Measurements from ENCODE around the gene RHAG. TPM values are rescaled to one million over a fixed set of nuclear protein-coding genes. Genes with fewer than 3 reads are reported as not detected.

RHAG gene
- total and polyA plus RNA-seq, 2 of the 8 experiments (the other 6 are each of a cell fraction or from before 2014, with no cell fraction given), result not detected

DNA sequence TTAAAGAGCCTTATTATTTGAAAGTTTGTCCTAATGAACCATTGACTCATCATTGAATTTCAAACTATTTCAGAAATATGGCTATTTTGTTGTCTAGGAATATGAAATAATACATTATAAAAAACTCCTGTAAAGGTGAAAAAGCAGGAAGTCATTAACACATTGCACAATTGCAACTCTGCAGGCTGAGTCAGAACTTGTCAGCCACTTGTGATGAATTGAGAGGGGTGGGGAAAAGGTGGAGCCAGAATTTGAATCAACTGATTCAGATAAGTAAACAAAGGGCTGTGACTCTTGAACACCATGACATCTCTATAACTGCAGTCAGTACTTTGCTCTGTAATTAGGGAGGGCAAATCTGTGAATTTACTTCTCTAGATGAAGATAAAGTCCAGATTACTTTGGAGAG is 80.2 kb downstream of the RHAG start:
- peaks cover 0 to 20% of the 10 kb centered on the region in 2 experiments; a peak in 2 of 4 replicates for H3K79me2 ChIP-seq (ENCODE audit: control insufficient read depth in 1 of 2, insufficient read depth in 2 of 2, low read length in 2 of 2)
- no peaks in the 10 kb centered on the region for H3K79me1 ChIP-seq (ENCODE audit: low read depth, low read length)
- no peak overlapping the region for H2BK12ac ChIP-seq (ENCODE audit: low read depth, low read length)
- no peak overlapping the region for H2AFZ ChIP-seq (ENCODE audit: low read length)
- no peak overlapping the region for H2BK5ac ChIP-seq (ENCODE audit: low read depth, low read length)
- H3K18ac ChIP-seq (ENCODE audit: extremely low read depth, low read length), result no peak overlapping the region
- H4K20me1 ChIP-seq (replicated peaks in 1 of 2; ENCODE audit: control insufficient read depth in 1 of 2, insufficient read depth in 2 of 2, low read length in 2 of 2), result peaks cover 2 to 7% of the 10 kb centered on the region in 2 experiments
- no peak overlapping the region for H3K56ac ChIP-seq (replicated peaks; ENCODE audit: insufficient read length, low read depth, low read length)
- peaks cover 0 to 7% (median 2%) of the 10 kb centered on the region in 4 experiments; a peak in 3 of 7 replicates for H3K4me1 ChIP-seq (replicated peaks in 1 of 4; ENCODE audit: control insufficient read depth in 3 of 4, insufficient read depth in 4 of 4, low read length in 3 of 4)
- no peak overlapping the region for H3K23ac ChIP-seq (ENCODE audit: insufficient read length)
- no peak overlapping the region for H4K8ac ChIP-seq (ENCODE audit: extremely low read depth, insufficient read depth, low read length)
- POLR2A ChIA-PET (ENCODE audit: partially characterized antibody), result no interaction called here
- H2BK20ac ChIP-seq (ENCODE audit: low read length), result no peak overlapping the region
- FAIRE-seq (no peak), DNase-seq (ENCODE audit: low read depth in 1 of 2, low spot score in 2 of 2) (no peak)
- H4K5ac ChIP-seq (ENCODE audit: insufficient read length, low read depth, low read length), result no peak overlapping the region
- no peak overlapping the region for H3K4ac ChIP-seq (replicated peaks; ENCODE audit: insufficient read length, low read depth, low read length)
- H3K27ac ChIP-seq (ENCODE audit: low read depth, low read length), result no peak overlapping the region
- no peak overlapping the region for H3K4me2 ChIP-seq (ENCODE audit: insufficient read depth in 1 of 2, low read depth in 2 of 2, low read length in 2 of 2)
- peaks cover 6% of the 10 kb centered on the region; the same call in 1 of the 2 replicates for H3K23me2 ChIP-seq (ENCODE audit: low read depth, low read length)
- H3K9me3 ChIP-seq (ENCODE audit: insufficient read depth in 2 of 2, low read depth in 1 of 2, low read length in 1 of 2), result no peaks in the 10 kb centered on the region
- no peak overlapping the region for H4K91ac ChIP-seq (replicated peaks; ENCODE audit: insufficient read length, low read length)
- peaks cover 2 to 64% (median 8%) of the 10 kb centered on the region in 4 experiments; a peak in 6 of 8 replicates for H3K36me3 ChIP-seq (ENCODE audit: control insufficient read depth in 2 of 4, insufficient read depth in 4 of 4, low read length in 3 of 4)
- CTCF ChIA-PET (ENCODE audit: partially characterized antibody), result no interaction called here
- peaks cover 0 to 10% (median 1%) of the 10 kb centered on the region in 4 experiments; a peak in 4 of 7 replicates for H3K27me3 ChIP-seq (replicated peaks in 1 of 4; ENCODE audit: control insufficient read depth in 3 of 4, extremely low read depth in 1 of 4, insufficient read depth in 3 of 4, low read length in 3 of 4)
- H2BK120ac ChIP-seq (replicated peaks; ENCODE audit: low read depth, low read length), result no peak overlapping the region
- no peak overlapping the region for H3K14ac ChIP-seq (ENCODE audit: insufficient read length)
- H2BK15ac ChIP-seq (ENCODE audit: low read length), result no peak overlapping the region
- TF ChIP-seq CTBP2 (IDR thresholded peaks at IDR 0.05; ENCODE audit: borderline replicate concordance, insufficient read depth, insufficient read length, low read length), result no peak
- peak; percentile 82 for TF ChIP-seq CEBPB (IDR thresholded peaks at IDR 0.05; ENCODE audit: low read depth, low read length)
- H2AK5ac ChIP-seq (ENCODE audit: low read depth, low read length), result no peak overlapping the region
- no peak overlapping the region for H3K4me3 ChIP-seq (ENCODE audit: extremely low read depth in 1 of 4, insufficient read depth in 2 of 4, low read depth in 3 of 4, low read length in 4 of 4)
- no peak overlapping the region for H3K9ac ChIP-seq (replicated peaks in 1 of 4; ENCODE audit: extremely low read depth in 1 of 4, low read depth in 3 of 4, low read length in 3 of 4)
